IPS-NIHi11 (cell line): ENCODE measurements around the gene LOXL3.
A peak's percentile ranks its signal among the peaks of the same experiment; 100 is the strongest.
"Not testable (repeated sequence)": the region's sequence is repeated elsewhere in the genome, so short reads cannot be mapped to it uniquely, and the experiment has no call there.

Experiments
- DNase-seq: peaks from one replicate; pipeline ENCODE4 v3.0.0; 2012; ENCODE audit warnings: mixed read lengths, low spot score

The LOXL3 gene

GRCh38 chr2:74572178-74572925, 18.6 kb upstream of the LOXL3 start:
- DNase-seq: no peak

- DNase-seq: no peak
Measured at GRCh38 chr2:74571058-74571457, 17.3 kb upstream of the LOXL3 start.

- DNase-seq: no peak
Measured at GRCh38 chr2:74569686-74570085, 15.9 kb upstream of the LOXL3 start.

- DNase-seq: no peak
Measured at GRCh38 chr2:74567881-74568280, 14.1 kb upstream of the LOXL3 start.

- no peak for DNase-seq
Measured at GRCh38 chr2:74566754-74567085, 13.0 kb upstream of the LOXL3 start.

GRCh38 chr2:74566076-74566753, 12.5 kb upstream of the LOXL3 start:
- no peak for DNase-seq

- no peak for DNase-seq
Measured at GRCh38 chr2:74564222-74564621, 10.5 kb upstream of the LOXL3 start.

GRCh38 chr2:74562126-74562775, 8.5 kb upstream of the LOXL3 start:
- no peak for DNase-seq

GRCh38 chr2:74561022-74561421, 7.3 kb upstream of the LOXL3 start:
- DNase-seq: not testable (repeated sequence)

GRCh38 chr2:74560591-74560990, 6.8 kb upstream of the LOXL3 start:
- no peak for DNase-seq

GRCh38 chr2:74559912-74560311, 6.2 kb upstream of the LOXL3 start:
- DNase-seq: no peak

GRCh38 chr2:74558284-74559230, 4.8 kb upstream of the LOXL3 start:
- DNase-seq: no peak

- DNase-seq: no peak
Measured at GRCh38 chr2:74556831-74557370, 3.2 kb upstream of the LOXL3 start.

GRCh38 chr2:74556159-74556558, 2.4 kb upstream of the LOXL3 start:
- no peak for DNase-seq

GRCh38 chr2:74555610-74556103, 1.9 kb upstream of the LOXL3 start:
- no peak for DNase-seq

- DNase-seq: peak; percentile 75
Measured at GRCh38 chr2:74554820-74555531, 1.2 kb upstream of the LOXL3 start.

GRCh38 chr2:74552914-74553811, 579 bp downstream of the LOXL3 start:
- DNase-seq: no peak

- DNase-seq: no peak
Measured at GRCh38 chr2:74551942-74552913, 1.5 kb downstream of the LOXL3 start.

GRCh38 chr2:74551530-74551929, 2.2 kb downstream of the LOXL3 start:
- no peak for DNase-seq
